ENCODE measurements around the gene RNU6-1.

RNU6-1 gene

DNA sequence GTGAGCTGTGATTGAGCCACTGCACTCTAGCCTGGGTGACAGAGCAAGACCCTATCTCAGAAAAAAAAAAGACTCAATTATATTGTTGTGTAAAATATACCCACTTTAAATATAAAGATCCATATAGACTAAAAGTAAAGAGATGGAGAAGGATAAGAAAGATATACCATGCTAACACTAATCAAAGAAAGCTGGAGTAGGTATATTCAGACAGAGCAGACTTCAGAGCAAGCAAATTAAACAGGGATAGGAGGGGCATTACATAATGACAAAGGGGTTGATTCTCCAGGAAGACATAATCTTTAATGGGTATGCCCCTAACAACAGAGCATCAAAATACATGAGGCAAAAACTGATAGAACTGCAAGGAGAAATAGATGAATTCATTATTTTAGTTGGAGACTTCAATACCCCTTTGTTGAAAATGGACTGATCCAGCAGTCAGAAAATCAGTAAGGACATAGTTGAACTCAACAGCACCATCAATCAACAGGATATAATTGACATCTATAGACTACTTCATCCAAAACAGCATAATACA, 31.1 kb upstream of the RNU6-1 start:
- H3K4me3 ChIP-seq (ENCODE audit: low read depth, low read length) = no peak overlapping the region
- DNase-seq (ENCODE audit: low read depth) = no peak
- TF ChIP-seq CTCF (conservative IDR thresholded peaks at IDR 0.05; ENCODE audit: low read depth, low read length) = no peak

- no peak for DNase-seq (ENCODE audit: low read depth)
- no peak overlapping the region for H3K4me3 ChIP-seq (ENCODE audit: low read depth, low read length)
- no peak for TF ChIP-seq CTCF (conservative IDR thresholded peaks at IDR 0.05; ENCODE audit: low read depth, low read length)
These were observed 29.9 kb upstream of the RNU6-1 start for GRCh38 chr15:67869701-67870100.

DNA sequence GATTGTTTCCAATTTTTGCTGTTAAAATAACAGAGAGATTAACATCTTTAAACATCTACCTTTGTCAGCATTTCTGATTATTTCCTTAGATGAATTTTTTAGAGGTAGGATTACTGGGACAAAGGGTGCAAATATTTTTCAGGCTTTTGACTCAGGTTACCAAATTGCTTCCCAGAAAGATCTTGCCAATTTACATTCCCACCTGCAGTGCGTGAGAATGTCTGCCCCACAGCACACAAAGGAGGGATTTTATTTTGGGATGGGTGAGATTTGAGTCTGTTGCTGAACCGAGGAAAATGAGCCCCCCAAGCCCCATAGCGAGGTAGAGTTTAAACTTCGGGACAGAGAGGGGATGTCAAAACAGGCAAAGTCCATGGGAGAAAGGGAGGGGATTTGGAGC, 25.9 kb upstream of the RNU6-1 start:
- no peak for TF ChIP-seq CTCF (conservative IDR thresholded peaks at IDR 0.05; ENCODE audit: low read depth, low read length)
- no peak for DNase-seq (ENCODE audit: low read depth)
- H3K4me3 ChIP-seq (ENCODE audit: low read depth, low read length) = no peak overlapping the region

DNA sequence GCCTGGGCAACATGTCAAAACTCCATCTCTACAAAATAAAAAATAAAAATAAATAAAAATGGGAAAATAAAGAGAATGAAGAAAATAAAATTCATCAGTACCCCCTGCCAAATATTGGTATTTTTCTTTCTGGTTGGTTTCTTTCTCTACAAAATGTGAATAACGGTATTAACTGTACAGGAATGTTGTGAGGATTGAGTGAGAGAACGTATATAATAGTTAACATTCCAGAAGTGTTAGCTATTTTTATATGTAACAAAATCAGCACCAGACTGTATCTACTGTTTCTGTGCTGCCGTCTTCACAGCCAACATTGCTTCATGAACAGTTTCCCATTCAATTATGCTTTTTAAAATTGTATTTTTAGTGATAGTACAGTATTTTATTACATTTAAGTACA, 25.5 kb upstream of the RNU6-1 start:
- peak; percentile 76 for DNase-seq (ENCODE audit: low read depth)
- TF ChIP-seq CTCF (conservative IDR thresholded peaks at IDR 0.05; ENCODE audit: low read depth, low read length) = no peak

GRCh38 chr15:67863442-67863987, 23.7 kb upstream of the RNU6-1 start:
- H3K4me3 ChIP-seq (ENCODE audit: low read depth, low read length) = peak overlapping the region; percentile 48
- peak; percentile 80 for DNase-seq (ENCODE audit: low read depth)
- TF ChIP-seq CTCF (conservative IDR thresholded peaks at IDR 0.05; ENCODE audit: low read depth, low read length) = peak; percentile 81

More for the DNA sequence above, 25.5 kb upstream of the RNU6-1 start:
- no peak overlapping the region for H3K4me3 ChIP-seq (ENCODE audit: low read depth, low read length)

DNA sequence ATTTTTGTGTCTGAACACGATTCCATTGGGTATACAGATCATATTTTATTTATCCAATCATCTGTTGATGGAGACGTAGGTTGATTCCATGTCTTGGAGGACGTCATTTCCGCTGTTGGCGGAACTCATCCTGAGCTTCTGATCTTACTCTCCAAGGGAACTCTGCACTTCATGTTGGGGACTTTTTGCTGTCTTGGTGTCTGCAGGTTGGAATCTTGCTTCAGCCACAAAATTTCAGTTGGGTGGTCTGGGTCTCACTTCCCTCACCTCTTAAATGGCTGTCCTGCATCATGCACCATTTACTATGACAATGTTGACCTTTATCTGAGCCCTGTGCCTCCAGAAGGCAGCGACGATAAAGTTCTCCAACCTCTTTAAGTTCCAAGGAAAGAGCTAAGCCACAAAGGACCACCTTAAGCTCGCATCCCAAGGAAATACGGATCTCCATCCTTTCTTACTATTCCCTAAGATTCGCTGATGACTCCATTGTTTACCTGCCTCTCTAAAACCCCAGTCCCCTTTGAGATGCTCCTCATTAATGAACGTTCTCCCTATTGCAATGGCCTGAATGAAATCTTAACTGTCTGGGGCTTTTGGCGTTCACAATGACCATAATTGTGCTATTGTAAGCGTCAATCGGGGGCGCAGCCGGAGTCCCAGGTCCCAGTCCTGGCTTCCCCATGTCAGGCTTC, 23.1 kb upstream of the RNU6-1 start:
- no peak for DNase-seq (ENCODE audit: low read depth)
- no peak for TF ChIP-seq CTCF (conservative IDR thresholded peaks at IDR 0.05; ENCODE audit: low read depth, low read length)
- peak overlapping the region; percentile 48 for H3K4me3 ChIP-seq (ENCODE audit: low read depth, low read length)

DNA sequence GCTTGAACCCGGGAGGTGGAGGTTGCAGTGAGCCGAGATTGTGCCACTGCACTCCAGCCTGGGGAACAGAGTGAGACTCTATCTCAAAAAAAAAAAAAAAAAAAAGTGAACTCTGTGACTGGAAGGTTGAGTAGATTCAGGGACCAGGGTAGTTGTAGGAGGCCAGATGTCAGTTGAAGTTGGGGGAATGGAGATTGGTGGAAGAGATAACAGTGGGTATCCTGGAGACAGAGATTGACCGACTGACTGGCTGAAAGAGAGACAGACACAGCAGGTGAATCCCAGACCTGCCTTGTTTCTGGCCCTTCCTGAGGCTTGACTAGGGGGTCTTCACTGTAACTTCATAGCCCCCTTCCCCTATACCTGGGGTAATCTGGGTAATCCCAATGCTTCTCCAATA, 22.1 kb upstream of the RNU6-1 start:
- no peak overlapping the region for H3K4me3 ChIP-seq (ENCODE audit: low read depth, low read length)
- no peak for TF ChIP-seq CTCF (conservative IDR thresholded peaks at IDR 0.05; ENCODE audit: low read depth, low read length)
- DNase-seq (ENCODE audit: low read depth) = no peak

Measured in choroid plexus epithelial cell (primary cell).